Heart right ventricle (tissue), 16 donors: Measurements from ENCODE around the gene MGAT3. TPM values are rescaled to one million over a fixed set of nuclear protein-coding genes. Genes with fewer than 3 reads are reported as not detected.

Source experiments
- ATAC-seq, 8 donors: fragments of 200-7000 bp; cut with Tn5 transposase; one replicate each; pipeline ENCODE4 v1.9.1; 2020; ENCODE audit warnings: mild to moderate bottlenecking in 8 of 8, moderate library complexity in 8 of 8, moderate number of reproducible peaks in 1 of 8
- DNase-seq, 2 donors: peaks; one replicate each; pipeline ENCODE4 v3.0.0-alpha.2; 2020
- H3K27ac ChIP-seq, 10 donors: fragments of 200-600 bp; sonication (generic) in 2 of 10; one replicate each; pipeline versions ENCODE4 v1.5.0 to v1.8.0; 2020 to 2022; ENCODE audit warnings: mild to moderate bottlenecking in 3 of 10
- H3K27me3 ChIP-seq, 7 donors: fragments of 200-600 bp; one replicate each; pipeline ENCODE4 v1.8.0; 2021 to 2022; ENCODE audit warnings: mild to moderate bottlenecking in 2 of 7
- H3K36me3 ChIP-seq, 9 donors: fragments of 200-600 bp; sonication (generic) in 1 of 9; one replicate each; pipeline versions ENCODE4 v1.5.0 to v1.8.0; 2020 to 2022; ENCODE audit warnings: mild to moderate bottlenecking in 2 of 9
- H3K4me1 ChIP-seq, 9 donors: fragments of 200-600 bp; sonication (generic) in 1 of 9; one replicate each; pipeline versions ENCODE4 v1.5.0 to v1.8.0; 2020 to 2022; ENCODE audit warnings: mild to moderate bottlenecking in 4 of 9
- H3K4me3 ChIP-seq, 10 donors: fragments of 200-600 bp; sonication (generic) in 2 of 10; one replicate each; pipeline versions ENCODE4 v1.5.0 to v1.8.0; 2020 to 2022; ENCODE audit warnings: mild to moderate bottlenecking in 7 of 10, moderate library complexity in 2 of 10
- H3K9me3 ChIP-seq, 11 donors: fragments of 200-600 bp in 10 of 11; sonication (generic) in 2 of 11; one replicate each; pipeline versions ENCODE4 v1.5.0 to v1.8.0; 2013 to 2022; ENCODE audit warnings: mild to moderate bottlenecking in 2 of 11, control low read depth in 1 of 11, moderate library complexity in 1 of 11
- CTCF ChIP-seq, 9 donors: fragments of 200-600 bp; sonication (generic) in 2 of 9; IDR thresholded peaks; one replicate each; pipeline versions ENCODE4 v1.5.0 to v1.8.0; 2021 to 2022; ENCODE audit warnings: antibody characterized with exemption in 9 of 9, mild to moderate bottlenecking in 5 of 9, moderate library complexity in 1 of 9
- WGBS, 2 donors: extraction: QIAGEN DNeasy Blood & Tissue Kit; methylation state at CpG; one replicate each; pipeline ENCODE4 v1.1.7; 2013; ENCODE audit warnings: inconsistent platforms in 1 of 2; 5-methylcytosine and 5-hydroxymethylcytosine counted together
- intact Hi-C, 10 donors: fragments of 100-400 bp; cut with DNase I; formaldehyde crosslinking; loops; one replicate each; pipeline versions ENCODE4 v1.11.1 to v1.14.2; 2022
- polyA plus RNA-seq, 2 donors: library from polyadenylated mRNA; stranded (reverse); fragments of 200-250 nt; gene quantifications; one replicate each; pipeline ENCODE4 v1.2.3, GENCODE V29; 2013
- total RNA-seq, 10 donors: library from RNA; stranded (reverse); fragmentation: NEBNext Ultra II Directional in 3 of 10; extraction: Animal tissue kit (Norgen Biotek cat#: 25700) in 3 of 10; gene quantifications; one replicate each; pipeline versions ENCODE4 v1.2.1 to v1.2.4, GENCODE V29; 2021 to 2023
- donor health status: Arrhythmogenic right ventricular cardiomyopathy.
- donor health status: ischemic (EF 13 %, LVEDD 7.1; RV severe dilation, severe dysfunction).
- donor health status: healthy with polysubstance abuse.
- donor health status: DM: no; HTN: yes; CAD: no.
- donor health status: DM: no; HTN: no; CAD: no.
- donor health status: ischemic (EF 25% LVEDD 6.9; RV normal size, moderate dysfunction).
- donor health status: ischemic (EF 25% LVEDD 5.7; RV mildly dilated, moderate dysfunction).
- donor health status: healthy.
- donor health status: DM: yes; HTN: yes; CAD: no.
- donor health status: Ischemic cardiomyopathy.
- donor health status: ischemic (EF 35%, LVEDD 5.7; RV mildly dilated, moderate dysfunction).
- donor health status: nonischemic (EF 11% LVEDD 7.7; RV severe dilation, severe dysfunction).
- donor health status: DM: yes; HTN: yes; CAD: no.
- donor health status: PGD.
- donor health status: ischemic (EF 29% LVEDD 5.4; RV normal size, mild dysfunction).
- donor health status: nonischemic (EF 23%, LVEDD 6.1; RV moderate dilation, normal function).

MGAT3 gene
- total and polyA plus RNA-seq, 12 donors, result 1.8 to 14.0 (median 3.9) TPM

GRCh38 chr22:39419096-39419495, 37.7 kb upstream of the MGAT3 start:
- DNase-seq, result no peak
- Histone ChIP-seq H3K4me3 (no peak overlapping the region), H3K4me1 (peaks cover 5 to 28% (median 11%) of the 10 kb centered on the region in 9 donors), H3K27ac (no peak overlapping the region), H3K27me3 (no peaks in the 10 kb centered on the region), H3K36me3 (peaks cover 0 to 94% (median 42%) of the 10 kb centered on the region in 9 donors), H3K9me3 (no peaks in the 10 kb centered on the region)
- intact Hi-C loops, result no loop called here
- no peak for ATAC-seq
- 92 to 95% methylated on average over 6 of the region's 6 CpGs for WGBS, 2 donors
- TF ChIP-seq CTCF (IDR thresholded peaks at IDR 0.05), result no peak

- intact Hi-C loops, result no loop called here
- no peak for TF ChIP-seq CTCF (IDR thresholded peaks at IDR 0.05)
- WGBS, 2 donors, result 90 to 93% methylated on average over 5 of the region's 5 CpGs
- peaks cover 0 to 20% (median 6%) of the 10 kb centered on the region in 9 donors for H3K4me1 ChIP-seq
- H3K27me3 ChIP-seq, result no peaks in the 10 kb centered on the region
- H3K4me3 ChIP-seq, result no peak overlapping the region
- no peak overlapping the region for H3K27ac ChIP-seq
- ATAC-seq (no peak), DNase-seq (no peak)
- H3K9me3 ChIP-seq, result no peaks in the 10 kb centered on the region
- peaks cover 0 to 98% (median 50%) of the 10 kb centered on the region in 9 donors for H3K36me3 ChIP-seq
Observed at GRCh38 chr22:39419911-39420310, 36.9 kb upstream of the MGAT3 start.

GRCh38 chr22:39421691-39422090, 35.1 kb upstream of the MGAT3 start:
- Histone ChIP-seq H3K4me1 (peaks cover 0 to 2% (median 0%) of the 10 kb centered on the region in 9 donors), H3K9me3 (no peaks in the 10 kb centered on the region), H3K27ac (no peak overlapping the region), H3K4me3 (no peak overlapping the region), H3K27me3 (no peaks in the 10 kb centered on the region), H3K36me3 (peaks cover under 1 to 97% (median 53%) of the 10 kb centered on the region in 9 donors)
- whole genome bisulfite sequencing, 2 donors, result 94 to 97% methylated on average over 11 of the region's 11 CpGs
- no peak for TF ChIP-seq CTCF (IDR thresholded peaks at IDR 0.05)
- no peak for DNase-seq
- ATAC-seq, result peak in 1 of 8 donors; percentile 31
- intact Hi-C loops, result no loop called here

- DNase-seq (no peak), ATAC-seq (no peak)
- intact Hi-C loops, result no loop called here
- TF ChIP-seq CTCF (IDR thresholded peaks at IDR 0.05), result no peak
- H3K27ac ChIP-seq, result no peak overlapping the region
- H3K4me1 ChIP-seq, result no peaks in the 10 kb centered on the region
- no peak overlapping the region for H3K4me3 ChIP-seq
- no peaks in the 10 kb centered on the region for H3K27me3 ChIP-seq
- peaks cover 0 to 97% (median 57%) of the 10 kb centered on the region in 9 donors for H3K36me3 ChIP-seq
- WGBS, 2 donors, result 88 to 91% methylated on average over 7 of the region's 7 CpGs
- H3K9me3 ChIP-seq, result no peaks in the 10 kb centered on the region
Observed at GRCh38 chr22:39422101-39422500, 34.7 kb upstream of the MGAT3 start.
